HG03378 (cell line): ENCODE data around the gene ELMO1.

Experiments
- ATAC-seq: cut with Tn5 transposase; IDR thresholded peaks from one replicate; pipeline ENCODE4 v1.9.1; 2021; ENCODE audit warnings: mild to moderate bottlenecking, moderate library complexity; ENCODE audit not compliant: unreplicated experiment

ELMO1 gene

DNA sequence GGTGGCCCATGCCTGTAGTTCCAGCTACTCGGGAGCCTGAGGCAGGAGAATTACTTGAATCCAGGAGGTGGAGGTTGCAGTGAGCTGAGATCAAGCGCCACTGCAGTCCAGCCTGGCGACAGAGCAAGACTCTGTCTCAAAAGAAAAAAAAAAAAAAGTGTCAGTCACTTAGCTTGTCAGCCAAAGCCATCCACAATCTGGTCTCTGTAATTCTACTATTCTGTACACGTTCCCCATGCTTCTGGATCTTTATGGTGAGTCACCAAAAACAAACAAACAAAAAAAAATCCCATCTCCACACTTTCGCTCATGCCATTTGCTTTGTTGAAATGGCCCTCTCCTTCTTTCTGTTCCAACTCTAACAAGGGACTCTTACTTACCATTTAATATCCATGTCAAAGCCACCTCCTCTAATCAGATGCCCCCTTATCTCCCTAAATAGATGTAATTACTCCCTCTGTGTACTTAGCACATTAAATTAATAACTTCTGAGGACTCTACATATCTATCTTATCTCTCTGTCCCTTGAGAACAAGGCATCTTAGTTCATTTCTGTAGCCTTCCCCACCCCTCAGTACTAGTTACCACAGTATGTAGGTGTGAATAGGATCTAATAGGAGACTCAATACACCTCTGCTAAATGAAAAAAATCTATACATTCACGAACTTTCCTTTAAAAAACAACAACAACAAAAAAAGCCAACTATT is 128.4 kb downstream of the ELMO1 start:
- ATAC-seq: no peak

DNA sequence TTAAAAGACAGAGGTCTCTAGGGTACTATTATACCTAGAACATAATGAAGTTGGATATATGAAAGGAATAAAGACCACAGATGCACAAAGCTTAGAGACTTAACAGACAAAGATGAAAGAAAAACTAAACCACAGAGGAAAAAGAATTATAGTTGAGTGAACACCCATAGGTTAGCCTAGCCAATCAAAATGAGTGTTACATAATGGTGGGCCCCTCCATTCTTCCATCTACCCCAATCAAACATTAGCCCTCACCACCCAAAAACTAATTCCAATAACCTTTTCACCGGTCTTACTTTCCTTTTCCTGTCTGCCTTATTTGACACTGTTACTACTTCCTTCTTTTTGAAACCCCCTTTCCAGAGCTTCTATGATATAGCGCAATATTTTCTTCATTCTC is 130.1 kb downstream of the ELMO1 start:
- ATAC-seq: no peak

DNA sequence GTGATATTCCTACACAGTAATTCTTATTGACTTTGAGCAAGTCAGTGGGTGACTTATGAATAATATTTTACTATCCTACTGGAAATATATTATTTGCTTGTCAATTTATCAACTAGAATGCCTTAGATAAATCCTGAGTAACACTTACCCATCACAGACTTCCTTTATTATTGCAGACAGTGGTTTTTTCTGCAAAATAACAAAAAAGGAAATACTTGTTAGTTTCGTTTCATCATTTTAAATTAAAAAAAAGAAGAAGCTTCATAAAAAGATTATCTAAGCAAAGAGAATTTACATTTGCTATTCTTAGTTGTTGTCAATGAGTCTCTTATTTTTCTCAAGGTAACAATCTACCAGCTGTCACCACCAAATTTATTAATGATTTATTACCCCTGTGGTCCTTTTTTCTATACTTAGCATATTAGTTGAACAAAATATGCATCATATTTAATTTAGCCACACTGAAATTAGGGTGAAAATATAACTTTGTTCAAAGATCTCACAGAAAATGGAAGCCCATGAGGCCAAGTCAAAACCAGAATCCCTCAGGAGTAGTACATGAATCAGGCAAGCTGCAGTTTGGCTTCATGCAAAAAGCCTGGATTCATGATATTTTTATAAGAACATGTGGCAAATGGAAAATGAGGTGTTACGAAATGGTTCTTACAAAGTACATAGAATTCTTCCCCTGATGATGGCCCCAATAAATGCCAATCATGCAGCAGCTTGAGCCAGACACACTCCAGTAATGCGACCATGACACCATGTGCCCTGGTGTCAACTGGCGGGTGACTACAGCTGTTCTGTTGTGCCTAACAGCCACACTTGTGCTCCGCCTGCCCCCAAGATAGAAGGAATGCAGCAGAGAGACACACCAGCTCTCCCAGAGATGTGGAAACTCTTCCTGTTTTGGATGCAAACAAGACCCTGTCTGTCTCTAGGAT is 132.6 kb downstream of the ELMO1 start:
- no peak for ATAC-seq

DNA sequence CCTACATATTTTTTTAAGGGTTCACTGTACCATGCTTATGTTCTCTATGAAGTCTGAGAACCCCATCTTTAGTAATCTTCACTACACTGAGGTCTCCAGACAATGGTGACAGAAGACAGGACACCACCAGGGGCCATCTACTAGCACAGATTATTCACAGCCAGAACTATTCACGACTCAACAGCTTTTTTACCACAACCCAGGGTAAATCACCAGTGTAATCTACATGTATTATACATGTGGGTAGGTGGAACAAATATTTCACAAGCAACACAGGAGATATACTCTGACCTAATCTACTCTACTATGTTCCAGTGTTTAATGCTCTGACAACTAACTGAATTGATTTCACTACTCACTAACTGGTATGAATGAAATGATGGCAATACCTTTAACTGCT is 136.1 kb downstream of the ELMO1 start:
- ATAC-seq: no peak

DNA sequence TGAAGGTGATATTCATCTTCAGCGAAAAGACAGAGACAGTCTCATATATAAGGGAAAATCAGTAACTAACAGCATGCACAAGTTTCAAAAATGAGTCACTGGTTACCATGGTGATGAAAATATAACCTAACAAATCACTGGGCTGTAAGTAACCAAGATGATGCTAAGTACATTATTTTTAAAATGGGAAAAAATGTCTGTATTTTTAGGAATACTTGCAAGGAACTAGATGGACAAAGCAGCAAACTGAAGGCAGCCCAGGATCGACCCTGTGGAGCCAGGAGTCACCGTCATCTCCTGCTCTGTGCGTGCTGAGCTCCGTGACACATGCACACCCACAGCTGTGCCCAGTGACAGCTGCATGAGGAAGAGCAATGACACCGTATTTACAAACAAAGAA is 137.3 kb downstream of the ELMO1 start:
- ATAC-seq: no peak

DNA sequence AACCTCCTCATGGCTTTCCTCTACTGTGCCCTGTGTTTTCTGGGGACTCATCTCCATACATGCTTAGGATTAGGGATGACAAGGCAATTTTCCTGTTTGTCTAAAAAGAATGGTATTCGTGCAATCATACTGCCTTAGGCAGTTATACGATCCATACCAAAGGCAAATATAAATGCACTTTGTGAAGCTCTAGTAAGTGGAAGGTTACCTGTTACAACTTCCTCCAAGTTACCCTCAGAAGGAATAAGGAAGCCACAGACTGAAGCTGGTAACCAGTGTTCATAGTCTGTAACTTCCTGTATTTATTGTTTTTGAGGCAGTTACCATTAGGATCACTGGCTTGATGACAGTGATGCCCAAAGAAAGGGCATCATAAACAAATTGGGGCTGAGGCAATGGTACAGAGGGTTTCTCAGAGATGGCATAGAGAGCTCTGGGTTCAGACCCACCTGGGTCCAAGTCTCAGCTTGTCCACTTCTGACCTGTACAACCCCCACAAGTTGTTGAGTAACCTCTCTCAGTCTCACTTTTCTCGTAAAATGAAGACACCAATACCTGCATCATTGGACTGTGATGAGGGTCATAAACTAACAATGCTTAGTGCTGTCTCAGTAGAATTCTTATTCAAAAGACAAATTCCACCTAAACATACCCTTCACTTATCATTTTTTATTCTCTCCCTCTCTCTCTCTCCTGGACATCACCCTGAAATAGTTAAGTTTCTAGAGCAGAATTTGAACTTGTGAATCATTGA is 138.2 kb downstream of the ELMO1 start:
- no peak for ATAC-seq

DNA sequence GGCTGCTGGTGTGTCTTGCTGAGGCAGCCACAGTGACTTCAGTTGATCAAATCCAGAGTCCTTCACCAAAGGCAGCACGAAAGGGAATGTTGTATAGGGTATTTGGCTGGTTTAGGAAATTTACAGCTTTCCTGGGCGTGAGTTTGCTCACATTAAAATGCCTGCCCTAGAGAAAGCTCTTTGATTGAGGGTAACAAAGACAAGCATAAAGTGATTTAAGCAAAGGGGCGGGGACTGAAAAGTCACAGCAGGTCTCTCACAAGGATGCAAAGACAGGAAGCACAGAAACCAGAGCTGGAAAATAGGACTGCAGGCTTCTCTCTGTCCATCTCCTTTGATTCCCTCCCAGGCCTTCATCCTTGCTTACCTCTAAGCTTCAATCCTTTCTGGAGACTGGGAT is 139.2 kb downstream of the ELMO1 start:
- ATAC-seq: no peak

DNA sequence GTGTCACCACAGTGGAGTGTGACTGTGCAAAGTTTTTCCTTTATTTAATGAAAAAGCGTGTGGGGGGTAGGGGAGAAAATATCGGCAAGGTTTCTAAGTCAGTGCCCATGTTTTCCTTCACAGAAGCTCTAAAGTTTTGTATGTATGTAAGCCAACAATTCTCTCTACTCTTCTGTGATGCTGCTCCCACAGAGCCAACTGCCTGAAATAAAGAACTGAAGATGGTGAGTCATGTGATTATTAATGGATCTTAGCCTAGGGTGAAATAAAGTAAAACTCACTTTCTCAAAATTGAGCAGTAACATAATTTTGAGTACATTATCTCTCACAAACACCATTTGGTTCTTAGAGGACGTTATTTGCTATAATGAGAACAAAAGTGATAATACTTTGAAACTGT is 143.7 kb downstream of the ELMO1 start:
- no peak for ATAC-seq

DNA sequence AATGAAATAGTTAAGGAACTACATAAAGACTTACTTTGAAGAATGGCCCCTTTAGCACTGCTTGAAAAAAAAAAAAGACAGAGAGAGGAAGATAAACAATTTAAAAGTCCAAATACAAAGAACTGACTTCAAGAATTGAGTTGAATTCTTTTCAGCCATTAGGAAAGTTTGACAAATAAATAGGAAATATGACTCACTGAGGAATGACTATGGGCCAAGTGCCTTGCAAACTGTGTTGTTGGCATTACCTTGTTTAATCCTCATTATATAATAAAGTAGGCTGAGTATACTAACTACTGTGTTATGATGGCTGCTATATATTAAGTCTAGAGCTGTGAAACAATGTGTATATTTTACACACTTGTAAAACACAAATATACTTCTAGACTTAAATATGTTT is 151.1 kb downstream of the ELMO1 start:
- no peak for ATAC-seq

DNA sequence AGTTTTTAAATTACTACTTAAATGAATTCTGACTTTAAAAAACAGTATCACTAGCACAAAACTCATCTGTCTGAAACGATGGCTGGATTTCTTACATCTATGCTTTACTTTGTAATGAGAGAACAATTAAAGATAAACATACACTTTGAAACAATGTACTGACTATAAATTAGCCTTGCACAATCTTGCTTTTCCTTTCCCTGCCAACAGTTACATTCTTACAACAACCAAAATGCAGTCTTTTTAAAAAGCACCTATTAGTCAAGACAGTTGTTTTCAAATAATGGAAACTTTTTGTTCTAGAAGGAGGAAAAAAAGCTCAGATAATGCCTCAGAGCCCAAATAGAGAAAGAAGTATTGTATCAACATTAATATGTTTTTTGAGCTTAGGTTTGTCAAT is 153.3 kb downstream of the ELMO1 start:
- no peak for ATAC-seq

DNA sequence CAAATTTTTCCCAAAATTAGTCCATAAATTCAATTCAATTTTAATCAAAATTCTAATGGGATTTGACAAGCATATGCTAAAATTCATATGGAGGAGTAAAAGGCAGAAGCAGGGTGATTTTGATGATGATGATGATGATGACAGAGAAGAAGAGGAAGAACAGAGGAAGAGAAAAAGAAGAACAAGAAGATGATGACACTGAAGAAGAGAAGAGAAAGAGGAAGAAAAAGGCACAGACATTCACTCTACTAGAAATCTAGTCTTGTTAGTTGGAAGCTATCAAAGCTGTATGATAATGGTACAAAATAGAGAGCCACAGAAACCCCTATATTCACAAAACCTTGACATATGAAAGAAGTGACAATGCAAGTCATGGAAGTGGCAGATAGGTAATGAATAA is 157.9 kb downstream of the ELMO1 start:
- no peak for ATAC-seq

DNA sequence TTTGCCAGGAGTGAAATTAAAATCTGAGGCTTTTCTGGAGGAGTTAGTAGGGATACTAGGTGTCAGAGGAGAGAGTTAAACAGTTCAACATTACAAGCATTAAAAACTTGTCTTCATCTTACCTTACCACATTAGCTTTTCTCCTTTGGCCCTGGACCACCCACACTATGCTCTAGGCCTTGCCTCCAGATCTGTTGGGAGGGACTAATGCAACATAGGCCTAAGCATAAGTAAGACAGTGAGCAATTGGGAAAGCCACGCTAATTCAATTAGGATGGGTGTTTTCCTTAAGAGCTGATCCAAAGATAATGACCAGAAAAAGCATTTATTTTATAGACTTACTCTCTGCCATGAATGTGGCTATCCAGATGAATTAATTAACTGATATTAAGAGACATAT is 158.9 kb downstream of the ELMO1 start:
- no peak for ATAC-seq

DNA sequence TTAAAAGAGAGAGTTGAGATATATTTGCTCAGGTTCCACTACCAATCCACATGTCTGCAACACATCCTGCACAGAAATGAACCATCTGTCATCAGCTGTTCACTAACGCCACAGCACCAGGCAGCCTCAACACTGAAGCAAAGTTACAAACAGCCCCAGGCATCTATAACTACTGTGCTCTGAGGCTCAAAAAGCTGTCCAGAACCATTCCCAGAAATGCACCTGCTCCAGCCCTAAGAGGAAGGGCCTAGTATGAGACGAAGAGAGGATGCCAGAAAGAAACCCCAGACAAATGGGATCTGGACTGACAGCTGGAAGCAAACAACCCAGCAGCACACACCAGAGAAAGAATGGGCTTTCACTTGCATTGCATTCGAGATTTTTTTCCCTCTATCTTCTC is 159.3 kb downstream of the ELMO1 start:
- no peak for ATAC-seq

DNA sequence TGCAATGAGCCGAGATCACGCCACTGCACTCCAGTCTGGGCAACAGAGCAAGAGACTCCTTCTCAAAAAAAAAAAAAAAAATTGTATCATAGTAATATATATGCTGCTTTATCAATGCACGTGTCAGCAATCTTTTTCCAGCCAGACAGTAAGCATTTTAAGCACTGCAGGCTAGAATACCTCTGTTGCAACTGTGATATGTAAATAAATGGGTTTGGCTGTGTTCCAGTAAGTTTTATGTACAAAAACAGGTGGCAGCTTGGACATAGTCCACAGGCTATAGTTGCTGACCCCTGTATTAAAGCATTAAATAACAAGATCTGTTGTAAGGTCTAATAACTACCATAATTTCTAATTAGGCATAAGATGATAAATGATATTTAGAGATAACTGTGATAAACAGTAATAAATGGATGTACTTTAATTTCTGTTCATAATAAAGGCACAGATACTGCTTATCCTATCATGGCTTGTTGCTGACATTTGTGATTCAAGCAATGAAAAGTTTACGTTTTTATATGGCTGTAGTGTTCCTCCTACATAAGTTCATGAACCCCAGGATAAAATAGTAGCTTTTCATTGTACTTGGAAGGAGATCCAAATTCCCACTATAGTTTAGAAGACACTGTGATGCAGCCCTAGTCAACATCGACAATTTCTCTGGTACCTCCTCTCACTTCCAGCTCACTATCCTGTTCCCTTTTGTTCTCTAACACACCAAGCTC is 161.4 kb downstream of the ELMO1 start:
- peak; percentile 56 for ATAC-seq

DNA sequence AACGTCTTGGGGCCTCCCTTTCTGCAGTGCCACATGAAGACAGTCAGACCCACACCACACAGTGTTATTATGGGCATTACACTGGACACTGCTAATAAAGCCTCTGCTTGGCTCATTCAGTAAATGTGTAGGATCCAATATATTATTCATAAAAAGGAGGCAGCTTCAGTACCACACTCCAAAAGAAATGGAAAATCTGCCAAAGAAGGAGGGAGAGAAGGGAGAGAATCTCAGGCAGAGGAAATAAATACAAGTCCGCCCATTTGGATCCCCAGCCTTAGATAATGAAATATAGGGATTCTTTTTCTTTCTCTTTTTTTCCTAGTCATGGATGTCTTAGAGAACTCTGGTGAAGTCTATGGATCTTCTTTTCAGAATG is 162.2 kb downstream of the ELMO1 start:
- no peak for ATAC-seq

DNA sequence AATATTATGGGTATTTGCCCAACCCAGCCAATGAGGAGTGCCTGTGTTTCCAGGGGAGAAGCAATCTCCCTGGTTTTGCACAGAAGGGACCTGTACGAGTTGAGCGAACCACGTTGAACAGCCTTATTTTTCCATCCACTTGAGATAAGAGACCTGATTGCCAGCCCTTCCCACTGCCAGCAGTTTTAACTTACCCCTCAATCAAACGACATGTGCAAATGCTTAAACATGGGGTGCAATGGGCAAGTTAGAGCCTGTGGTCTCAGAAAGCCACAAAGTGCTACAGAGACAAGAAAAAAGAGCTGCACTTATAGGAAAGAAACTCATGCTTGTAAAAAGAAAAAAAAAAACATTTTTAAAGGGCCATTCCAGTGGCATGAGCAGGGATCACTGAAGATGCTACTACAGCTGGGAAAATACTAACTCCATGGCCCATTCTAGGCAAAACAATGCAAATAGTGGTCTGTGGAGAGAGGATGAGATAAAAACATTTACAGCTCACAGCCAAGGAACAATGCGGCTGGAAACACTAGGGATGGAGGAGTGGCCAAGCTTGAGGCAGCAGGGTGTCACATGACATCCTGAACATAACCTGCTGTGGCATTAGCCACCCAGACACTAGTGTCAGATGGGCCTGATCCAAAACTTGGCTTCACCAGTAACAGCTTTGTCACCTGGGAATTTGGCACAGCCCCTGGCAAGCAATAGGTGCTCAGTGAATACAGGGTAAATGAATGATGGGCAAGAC is 162.8 kb downstream of the ELMO1 start:
- ATAC-seq: no peak

DNA sequence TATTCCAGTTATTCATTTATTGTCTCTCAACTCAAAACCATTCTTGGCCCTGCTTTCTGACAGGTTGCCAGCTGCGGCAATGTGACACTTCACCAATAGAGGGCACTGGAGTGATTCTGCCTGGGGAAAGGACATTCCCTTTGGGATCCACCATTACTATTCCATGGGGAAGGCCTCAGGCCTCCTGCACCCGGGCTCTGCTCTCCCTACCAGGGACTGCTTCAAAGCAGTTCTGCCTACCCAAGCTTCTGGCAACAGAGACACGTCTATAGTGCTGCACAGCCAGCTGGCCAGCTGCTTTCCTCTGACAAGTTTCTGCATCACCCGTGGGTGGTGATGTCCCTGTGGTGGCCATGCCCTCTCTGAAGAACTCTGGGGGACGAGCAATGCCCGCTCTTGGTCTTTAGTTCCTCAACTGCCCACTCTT is 163.8 kb downstream of the ELMO1 start:
- ATAC-seq: no peak

DNA sequence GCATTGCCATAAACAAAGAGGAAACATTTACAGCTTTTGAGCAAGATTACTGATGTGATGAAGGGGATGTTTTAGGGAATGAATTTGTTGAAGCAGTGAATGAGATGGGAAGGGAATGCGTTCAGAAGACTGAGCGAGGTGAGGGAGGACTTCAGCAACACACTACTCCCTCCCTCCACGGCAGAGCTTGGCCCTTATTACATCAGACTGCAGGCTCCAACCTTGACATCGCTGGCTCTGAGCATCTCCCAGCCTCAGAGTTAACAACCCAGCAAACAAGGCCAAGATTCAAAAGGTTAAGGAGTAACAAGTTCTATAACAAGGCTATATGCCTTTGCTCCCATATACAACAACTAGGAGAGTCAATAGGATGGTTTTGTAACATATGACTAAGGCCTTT is 164.4 kb downstream of the ELMO1 start:
- no peak for ATAC-seq

DNA sequence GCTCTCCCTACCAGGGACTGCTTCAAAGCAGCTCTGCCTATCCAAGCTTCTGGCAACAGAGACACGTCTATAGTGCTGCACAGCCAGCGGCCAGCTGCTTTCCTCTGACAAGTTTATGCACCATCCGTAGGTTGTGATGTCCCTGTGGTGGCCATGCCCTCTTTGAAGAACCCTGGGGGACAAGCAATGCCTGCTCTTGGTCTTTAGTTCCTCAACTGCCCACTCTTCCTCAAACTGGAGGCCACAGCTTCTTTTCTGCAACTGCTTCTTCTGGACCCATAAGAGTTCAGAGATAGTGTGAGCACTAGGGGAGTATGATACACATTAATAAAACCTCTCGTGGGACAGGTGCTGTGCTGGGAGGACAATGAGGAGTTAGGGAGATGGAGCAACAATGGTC is 164.9 kb downstream of the ELMO1 start:
- no peak for ATAC-seq

DNA sequence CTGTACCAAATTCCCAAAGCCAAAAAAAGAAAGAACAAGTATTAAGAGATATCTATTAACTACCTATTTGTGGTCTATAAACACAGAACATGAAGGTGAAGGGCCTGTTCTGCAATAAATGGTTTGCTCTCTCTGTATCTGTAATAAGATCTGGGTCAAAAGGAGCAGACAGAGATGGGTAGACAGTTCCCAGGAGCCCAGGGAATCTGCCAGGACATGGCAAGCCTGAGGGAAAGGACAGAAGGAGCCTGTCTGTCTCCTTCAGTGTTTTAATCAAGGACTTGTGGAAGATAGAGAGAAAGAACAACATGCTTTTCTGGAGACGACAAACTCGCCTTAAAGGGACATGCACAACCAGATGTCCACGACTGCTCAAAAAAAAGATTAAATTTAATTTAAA is 165.7 kb downstream of the ELMO1 start:
- ATAC-seq: no peak
